ENCODE measurements around the gene SMARCAD1. TPM values are rescaled to one million over a fixed set of nuclear protein-coding genes. Genes with fewer than 3 reads are reported as not detected.

Gene SMARCAD1, protein sequence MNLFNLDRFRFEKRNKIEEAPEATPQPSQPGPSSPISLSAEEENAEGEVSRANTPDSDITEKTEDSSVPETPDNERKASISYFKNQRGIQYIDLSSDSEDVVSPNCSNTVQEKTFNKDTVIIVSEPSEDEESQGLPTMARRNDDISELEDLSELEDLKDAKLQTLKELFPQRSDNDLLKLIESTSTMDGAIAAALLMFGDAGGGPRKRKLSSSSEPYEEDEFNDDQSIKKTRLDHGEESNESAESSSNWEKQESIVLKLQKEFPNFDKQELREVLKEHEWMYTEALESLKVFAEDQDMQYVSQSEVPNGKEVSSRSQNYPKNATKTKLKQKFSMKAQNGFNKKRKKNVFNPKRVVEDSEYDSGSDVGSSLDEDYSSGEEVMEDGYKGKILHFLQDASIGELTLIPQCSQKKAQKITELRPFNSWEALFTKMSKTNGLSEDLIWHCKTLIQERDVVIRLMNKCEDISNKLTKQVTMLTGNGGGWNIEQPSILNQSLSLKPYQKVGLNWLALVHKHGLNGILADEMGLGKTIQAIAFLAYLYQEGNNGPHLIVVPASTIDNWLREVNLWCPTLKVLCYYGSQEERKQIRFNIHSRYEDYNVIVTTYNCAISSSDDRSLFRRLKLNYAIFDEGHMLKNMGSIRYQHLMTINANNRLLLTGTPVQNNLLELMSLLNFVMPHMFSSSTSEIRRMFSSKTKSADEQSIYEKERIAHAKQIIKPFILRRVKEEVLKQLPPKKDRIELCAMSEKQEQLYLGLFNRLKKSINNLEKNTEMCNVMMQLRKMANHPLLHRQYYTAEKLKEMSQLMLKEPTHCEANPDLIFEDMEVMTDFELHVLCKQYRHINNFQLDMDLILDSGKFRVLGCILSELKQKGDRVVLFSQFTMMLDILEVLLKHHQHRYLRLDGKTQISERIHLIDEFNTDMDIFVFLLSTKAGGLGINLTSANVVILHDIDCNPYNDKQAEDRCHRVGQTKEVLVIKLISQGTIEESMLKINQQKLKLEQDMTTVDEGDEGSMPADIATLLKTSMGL
- polyA plus RNA-seq (2014; cell fraction: cytosol; rRNA removed) = 53.7 and 57.2 TPM in 2 replicates
- polyA plus RNA-seq (2014; cell fraction: nucleus; rRNA removed) = 100 and 104 TPM in 2 replicates

DNA sequence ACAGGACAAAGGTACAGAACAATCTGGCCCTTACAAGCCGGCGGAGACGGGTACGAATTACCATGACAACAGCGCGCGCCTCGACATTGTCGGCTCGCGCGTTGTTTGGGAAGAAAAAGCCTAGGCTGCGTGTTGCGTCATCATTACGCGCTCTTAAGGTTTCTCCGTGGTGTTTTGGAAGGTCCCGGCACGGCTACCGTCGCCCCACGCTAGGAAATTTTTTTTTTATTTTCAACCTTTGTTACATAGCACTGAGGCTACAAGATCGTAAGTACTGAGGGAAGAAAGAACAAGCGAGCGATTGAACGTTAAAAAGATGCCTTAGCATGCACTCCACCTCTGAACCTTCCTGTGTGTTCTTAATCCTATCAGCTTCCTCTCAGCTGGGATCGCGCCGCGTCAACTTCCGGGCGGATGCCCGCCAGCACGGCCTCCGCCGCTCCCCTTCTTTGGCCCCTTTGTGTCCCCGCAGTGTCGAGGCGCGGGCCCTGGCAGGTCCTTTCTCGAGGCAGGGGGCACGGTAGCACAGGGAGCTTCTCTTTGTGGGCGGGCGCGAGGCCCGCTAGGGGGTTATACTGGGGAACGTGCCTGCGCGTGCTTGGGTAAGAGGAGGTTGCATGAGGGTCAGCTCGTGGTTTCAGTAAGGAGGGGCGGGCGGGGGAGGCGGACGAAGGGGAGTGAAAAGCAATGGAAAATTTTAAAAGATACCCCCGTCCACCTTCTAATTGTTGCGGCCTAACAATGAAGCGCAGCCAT is at the start of gene SMARCAD1:
TSS of gene SMARCAD1 (plus strand) at position 397 of the 756 bp plus-strand sequence. CDS start 530 bp downstream, outside the sequence.
- peak; percentile 95 for DNase-seq (ENCODE audit: low spot score)

DNA sequence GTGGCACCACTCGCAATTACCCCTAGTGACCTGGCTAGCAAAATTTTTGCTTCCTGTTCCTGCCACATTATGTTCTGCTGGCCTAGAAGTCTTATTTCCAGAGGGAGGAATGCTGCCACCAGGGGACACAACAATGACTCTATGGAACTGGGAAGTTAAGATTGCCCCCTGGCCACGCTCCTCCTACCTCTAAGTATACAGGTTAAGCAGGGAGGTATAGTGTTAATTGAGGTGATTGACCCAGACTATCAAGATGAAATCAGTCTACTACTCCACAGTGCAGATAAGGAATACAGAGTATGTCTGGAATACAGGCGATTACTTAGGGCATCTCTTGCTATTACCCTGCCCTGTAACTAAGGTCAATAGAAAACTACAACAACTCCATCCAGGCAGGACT is 48.8 kb upstream of the SMARCAD1 start:
- DNase-seq (ENCODE audit: low spot score) = no peak

DNA sequence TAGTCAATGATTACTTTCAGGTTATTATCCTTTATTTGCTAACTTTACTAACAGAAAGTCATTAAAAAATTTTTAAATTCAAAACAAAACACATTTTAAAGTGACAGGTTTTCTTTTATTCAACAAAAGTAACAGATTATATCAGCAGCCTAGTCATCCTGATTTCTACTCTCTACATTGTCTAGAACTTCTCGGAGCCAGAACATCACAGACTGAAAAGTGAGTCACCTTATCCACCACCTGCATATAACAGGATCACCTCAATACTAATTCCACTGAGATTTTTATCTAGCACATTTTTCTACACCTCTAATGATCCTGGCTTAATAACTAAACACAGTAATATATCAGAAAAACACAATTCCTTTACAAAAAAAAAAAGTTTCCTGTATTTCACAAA is 47.9 kb upstream of the SMARCAD1 start:
- no peak for DNase-seq (ENCODE audit: low spot score)

DNA sequence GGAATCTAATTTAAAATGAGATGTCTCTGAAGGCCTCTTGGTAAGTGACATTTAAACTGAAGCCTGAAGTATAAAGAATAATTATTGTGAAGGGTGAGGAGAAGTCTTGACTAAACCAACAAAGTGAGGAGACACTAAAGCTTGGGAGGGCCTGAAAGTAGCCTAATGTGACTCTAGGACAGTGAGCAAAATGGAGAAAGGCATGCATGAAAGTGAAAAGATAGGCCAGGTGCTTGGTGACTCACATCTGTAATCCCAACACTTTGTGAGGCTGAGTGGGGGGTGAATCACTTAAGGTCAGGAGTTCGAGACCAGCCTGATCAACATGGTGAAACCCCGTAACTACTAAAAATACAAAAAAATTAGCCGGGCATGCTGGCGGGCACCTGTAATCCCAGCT is 46.9 kb upstream of the SMARCAD1 start:
- no peak for DNase-seq (ENCODE audit: low spot score)

DNA sequence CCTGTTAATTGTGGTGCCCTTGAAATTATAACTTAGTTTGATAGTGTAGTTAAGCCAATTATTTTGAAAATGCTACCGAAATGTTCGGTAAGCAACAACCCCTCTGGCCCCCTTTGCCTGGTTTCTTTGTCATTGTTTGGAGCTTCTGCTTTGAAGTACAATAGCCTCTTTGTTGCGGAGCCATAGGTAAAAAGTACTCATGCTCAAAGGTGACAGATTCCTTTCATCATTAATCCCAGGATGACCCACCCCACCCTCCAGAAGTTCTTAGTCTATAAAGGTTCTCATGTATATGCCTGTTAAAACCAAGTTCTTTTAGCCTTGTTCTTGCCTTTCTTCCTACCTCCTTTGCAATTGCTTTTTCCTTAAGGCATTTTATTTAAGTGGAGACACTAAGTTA is 42.4 kb upstream of the SMARCAD1 start:
- no peak for DNase-seq (ENCODE audit: low spot score)

DNA sequence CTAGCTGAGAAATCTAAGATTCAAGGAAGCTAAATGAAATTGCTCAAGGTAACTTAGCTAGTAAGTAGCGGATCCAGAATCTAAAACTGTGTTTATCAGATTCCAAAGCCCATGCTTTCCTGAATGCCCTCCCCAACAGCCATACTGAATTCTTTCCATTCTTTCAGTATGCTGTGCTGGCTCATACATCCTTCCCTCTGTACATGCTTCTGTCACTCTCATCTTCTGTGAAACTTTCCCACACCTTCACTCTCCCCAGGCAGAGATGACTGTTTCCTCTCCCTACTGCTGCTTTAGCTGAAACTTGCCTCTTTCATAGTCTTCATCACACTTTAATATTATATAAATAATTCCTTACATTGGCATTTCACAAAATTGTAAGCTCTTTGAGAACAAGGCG is 39.3 kb upstream of the SMARCAD1 start:
- DNase-seq (ENCODE audit: low spot score) = no peak

DNA sequence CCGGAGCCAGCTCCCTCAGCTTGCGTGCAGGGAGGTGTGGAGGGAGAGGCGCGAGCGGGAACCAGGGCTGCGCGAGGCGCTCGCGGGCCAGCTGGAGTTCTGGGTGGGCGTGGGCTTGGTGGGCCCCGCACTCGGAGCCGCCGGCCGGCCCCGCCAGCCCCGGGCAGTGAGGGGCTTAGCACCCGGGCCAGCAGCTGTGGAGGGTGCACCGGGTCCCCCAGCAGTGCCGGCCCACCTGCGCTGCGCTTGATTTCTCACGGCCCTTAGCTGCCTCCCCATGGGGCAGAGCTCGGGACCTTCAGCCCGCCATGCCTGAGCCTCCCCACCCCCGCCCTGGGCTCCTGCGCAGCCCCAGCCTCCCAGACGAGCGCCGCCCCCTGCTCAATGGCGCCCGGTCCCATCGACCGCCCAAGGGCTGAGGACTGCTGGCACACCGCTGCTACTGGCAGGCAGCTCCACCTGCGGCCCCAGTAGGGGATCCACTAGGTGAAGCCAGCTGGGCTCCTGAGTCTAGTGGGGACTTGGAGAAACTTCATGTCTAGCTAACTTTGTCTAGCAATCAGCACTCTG is 37.8 kb upstream of the SMARCAD1 start:
- DNase-seq (ENCODE audit: low spot score) = no peak

DNA sequence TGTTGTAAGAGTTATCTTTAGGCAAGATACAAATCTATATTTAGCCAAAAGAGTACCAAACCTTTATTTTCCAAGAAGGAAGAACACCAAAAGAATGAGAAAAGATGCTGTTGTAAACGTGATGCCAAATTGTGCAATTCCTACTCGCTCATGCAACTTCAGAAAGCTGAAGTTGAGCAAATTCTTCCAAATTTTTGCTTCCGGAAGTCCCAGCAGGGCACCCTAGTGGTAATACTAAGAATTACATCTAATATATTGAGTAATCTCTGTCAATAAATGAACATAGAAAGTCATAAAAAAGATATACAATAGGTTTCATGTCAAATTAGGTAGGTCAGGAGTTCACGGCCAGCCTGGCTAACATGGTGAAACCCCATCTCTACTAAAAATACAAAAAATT is 36.0 kb upstream of the SMARCAD1 start:
- no peak for DNase-seq (ENCODE audit: low spot score)

DNA sequence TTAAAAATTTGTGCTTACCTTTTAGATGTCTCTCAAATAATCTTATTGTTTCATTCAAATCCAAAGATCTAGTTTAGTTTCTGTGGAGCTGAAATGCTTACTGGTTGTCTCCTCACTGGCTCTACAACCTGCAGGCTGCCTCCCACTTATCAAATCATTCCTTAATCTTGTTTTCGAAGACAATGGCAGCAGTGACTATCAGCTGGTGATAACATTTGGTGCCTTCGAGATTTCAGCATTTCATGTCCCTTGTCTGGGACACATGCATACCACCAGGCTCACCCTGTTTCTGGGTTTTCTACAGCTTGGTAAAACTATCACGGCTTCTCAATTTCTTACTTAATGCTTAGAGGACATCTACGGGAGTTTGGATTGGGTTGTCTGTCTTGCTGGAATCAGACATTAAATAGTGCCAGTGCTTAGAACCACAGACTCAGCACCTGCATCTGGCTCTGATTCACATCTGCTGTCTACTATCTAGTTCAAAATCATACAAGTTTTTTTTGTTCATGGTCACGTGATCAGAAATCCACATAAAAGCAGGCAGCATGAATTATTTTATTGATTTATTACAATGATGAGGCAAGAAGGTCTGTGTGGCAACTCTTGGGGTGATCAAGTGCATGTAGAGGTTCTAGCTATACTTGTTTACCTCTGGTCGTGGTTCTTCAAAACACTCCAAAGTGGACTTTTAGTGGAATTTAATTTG is 32.0 kb upstream of the SMARCAD1 start:
- peak; percentile 74 for DNase-seq (ENCODE audit: low spot score)

DNA sequence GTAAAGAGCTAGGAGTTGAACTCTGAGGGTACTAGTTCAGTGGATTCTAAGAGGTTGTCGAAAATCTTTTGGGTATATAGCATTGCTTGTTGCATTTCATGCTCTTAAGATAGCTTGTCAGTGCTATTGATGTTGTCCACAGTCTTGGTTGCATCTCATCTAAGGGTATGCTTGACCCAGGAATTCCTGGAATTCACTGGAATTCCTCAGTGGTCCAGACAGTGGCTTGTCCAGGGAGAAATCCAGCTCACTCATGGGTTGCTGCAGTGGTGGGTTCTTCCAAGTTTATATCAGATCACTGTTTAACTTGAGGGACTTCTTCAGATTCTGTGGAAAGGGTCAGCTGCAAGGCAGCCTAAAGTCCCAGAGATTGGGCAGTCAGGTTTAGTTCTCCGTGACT is 29.8 kb upstream of the SMARCAD1 start:
- DNase-seq (ENCODE audit: low spot score) = no peak

DNA sequence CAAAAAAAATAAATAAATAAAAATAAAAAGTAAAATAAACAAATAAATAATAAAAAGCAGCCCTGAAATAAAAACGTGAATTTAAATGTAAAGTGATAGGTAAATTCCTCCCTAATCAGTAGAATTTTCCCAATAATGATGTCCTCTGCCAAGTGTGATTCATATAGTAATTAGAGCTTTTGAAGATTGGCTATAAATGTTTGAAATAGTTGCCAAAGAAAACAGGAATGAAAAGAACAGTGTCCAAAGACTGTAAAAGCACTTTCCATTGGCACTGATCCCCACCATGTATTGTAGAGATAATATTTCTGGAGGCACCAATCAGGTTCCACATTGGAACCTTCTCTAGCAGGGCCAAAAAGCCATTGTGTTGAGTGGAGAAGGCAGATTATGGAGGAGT is 25.9 kb upstream of the SMARCAD1 start:
- no peak for DNase-seq (ENCODE audit: low spot score)

DNA sequence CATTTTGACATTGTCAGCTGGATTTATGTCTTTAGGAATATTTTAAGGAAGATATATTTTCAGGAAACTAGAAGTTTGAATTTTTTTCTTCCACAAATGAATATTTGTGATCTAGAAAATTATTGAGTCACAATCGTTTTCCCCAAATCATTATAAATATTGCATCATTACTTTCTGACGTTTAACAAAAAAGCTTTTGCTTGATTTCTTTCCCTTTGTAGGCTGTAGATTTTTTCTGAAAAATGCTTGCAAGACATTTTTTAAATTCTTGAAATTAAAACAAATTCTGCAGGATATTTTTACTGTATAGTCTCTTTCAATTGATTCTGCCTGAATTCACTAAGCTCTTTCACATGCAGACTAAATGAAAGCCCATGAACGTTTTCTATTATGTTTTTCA is 4.9 kb upstream of the SMARCAD1 start:
- no peak for DNase-seq (ENCODE audit: low spot score)

DNA sequence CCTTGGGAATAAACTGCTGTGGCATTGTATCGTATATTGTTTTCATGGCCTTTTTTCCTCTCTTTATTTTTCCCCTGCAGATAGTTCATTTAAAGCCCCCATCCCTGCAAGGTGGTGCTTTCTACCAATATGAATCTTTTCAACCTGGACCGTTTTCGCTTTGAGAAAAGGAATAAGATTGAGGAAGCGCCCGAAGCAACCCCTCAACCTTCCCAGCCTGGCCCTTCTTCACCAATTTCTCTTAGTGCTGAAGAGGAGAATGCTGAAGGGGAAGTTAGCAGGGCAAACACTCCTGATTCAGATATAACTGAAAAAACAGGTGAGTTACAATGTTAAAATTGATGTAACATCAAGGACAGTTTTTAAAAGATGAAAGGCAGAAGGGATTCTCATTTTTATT is 601 bp downstream of the SMARCAD1 start:
- DNase-seq (ENCODE audit: low spot score) = no peak

DNA sequence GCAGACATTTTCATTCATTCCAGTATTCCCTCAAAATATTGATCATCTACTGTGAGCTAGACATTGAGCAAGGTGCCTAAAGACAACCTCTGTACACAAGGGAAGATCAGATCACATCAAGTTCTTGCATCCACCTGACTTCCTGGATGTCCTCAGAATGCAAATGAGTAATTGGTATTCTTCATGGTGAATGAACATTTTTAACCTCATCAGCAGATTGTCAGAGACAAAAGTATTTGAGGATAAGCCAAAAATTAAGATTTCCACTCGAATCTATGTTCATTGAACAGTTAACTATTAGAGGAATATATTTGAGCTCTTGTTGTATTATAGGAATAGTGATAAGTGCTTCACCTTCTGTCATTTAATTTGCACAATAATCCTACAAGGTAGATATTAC is 1.3 kb downstream of the SMARCAD1 start:
- DNase-seq (ENCODE audit: low spot score) = no peak

DNA sequence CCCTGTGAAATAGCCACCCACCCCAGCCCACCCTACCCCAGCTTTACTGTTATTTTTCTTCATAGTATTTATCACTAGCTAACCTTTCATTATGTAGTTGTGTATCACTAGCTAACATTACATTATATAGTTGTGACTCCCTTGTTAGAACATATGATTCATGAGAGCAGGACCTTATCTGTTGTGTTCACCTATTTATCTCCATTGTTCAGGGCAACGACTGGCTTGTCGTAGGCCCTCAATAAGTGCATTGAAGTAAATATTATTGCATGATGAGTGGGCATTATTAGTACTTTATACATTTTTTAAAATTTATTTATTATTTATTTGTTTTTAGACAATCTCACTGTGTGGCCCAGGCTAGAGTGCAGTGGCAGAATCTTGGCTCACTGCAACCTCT is 4.2 kb downstream of the SMARCAD1 start:
- no peak for DNase-seq (ENCODE audit: low spot score)

DNA sequence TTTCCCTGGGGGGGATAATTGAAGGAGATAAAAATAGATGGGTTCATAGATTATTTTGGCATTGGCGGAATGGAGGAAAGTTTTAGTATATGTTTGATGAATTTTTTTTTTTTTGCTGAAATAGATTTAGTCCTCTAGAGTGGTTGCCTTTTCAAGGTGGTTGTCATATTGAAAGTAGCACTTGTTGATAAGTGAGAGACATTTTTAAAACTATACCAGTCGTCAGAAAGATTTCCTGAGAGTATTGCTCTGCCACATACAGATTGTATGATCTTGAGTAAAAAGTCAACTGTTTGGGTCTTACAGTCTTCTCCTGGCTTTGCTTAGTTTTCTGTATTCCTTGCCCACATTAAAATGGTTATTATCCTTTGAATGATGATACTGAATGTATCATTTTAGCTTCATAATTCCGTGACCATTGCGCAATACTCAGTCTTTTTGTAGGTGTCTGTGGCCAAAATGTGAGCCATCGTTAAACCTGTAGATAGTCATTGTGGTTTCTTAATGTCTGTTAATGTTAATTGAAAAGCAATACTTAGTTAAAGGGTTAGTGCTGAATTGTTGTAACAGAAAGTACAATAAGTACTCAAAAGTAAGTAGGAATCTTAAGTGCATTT is 7.1 kb downstream of the SMARCAD1 start:
- DNase-seq (ENCODE audit: low spot score) = no peak

DNA sequence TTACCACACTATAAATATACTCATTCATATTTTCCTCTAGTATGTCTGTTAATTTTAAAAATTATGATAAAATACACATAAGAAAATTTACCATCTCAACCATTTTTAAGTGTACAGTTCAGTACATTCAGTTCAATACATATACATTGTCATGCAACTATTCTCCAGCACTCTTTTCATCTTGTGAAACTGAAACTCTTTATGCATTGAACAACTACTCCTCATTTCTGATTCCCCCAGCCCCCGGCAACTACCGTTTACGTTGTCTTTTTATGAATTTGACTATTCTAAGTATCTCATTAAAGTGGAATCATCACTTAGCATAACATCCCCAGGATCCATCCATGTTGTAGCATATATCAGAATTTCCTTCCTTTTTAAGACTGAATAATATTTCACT is 8.7 kb downstream of the SMARCAD1 start:
- no peak for DNase-seq (ENCODE audit: low spot score)

DNA sequence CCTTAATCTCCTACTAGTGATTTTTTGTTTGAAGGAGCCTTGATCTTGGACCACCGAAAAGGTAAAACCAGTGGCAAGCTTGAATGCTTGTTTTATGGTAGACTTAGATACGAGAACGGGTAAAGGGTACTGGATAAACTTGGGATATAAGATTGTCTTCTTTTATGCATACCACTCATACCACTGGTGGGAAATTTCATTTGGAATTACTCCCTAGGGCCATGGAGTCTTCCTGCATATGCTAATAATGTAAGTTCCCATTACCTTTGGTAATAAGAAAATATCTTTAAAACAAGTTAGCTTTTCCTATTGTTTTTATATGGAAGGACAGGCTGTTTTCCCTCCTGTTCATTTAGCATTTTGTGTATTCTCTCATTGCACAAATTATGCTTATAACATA is 11.7 kb downstream of the SMARCAD1 start:
- no peak for DNase-seq (ENCODE audit: low spot score)

DNA sequence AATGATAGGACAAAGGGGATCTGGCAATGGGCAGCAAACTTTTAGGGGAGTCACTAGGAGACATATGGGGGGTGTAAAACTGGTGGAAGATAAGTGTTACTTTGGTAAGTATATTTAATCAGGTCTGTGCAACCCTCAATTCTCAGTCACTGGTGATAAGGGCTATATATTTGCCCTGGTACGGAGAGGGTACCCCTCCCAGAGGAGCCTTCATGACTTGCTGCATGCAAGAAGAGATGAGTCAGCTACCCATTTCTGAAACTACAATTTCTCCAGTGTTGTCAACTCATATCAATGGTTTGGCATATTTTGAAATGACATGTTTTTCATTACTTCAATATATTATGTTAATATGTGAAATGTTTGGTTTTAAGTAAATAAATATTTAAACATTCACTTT is 14.3 kb downstream of the SMARCAD1 start:
- DNase-seq (ENCODE audit: low spot score) = no peak

DNA sequence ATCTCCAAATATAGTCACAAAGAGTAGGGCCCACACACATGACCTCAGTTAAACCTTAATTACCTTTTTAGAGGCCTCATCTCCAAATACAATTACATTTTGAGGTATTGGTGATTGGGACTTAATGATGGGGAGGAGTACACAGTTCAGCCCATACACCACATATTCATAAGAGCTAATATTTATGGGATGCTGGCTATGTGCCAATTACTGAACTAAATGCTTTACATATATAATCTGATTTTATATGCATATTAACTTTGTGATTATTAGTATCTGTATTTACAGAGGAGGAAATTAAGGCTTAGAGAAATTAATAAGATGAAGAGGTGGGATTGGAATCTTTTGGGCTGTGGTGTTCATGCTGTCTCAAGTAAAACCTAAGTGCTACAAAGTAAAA is 17.8 kb downstream of the SMARCAD1 start:
- DNase-seq (ENCODE audit: low spot score) = no peak

All from SK-N-DZ (cell line).